GM20431 (cell line): ENCODE measurements around the gene POFUT2.

Source experiments
- in situ Hi-C: fragments of 300-500 bp; cut with MseI, MboI; formaldehyde crosslinking; loops from one replicate; pipeline ENCODE4 v1.15.0; 2020; ENCODE audit warnings: low sequenced_read_pairs; ENCODE audit not compliant: unreplicated experiment

Gene POFUT2

DNA sequence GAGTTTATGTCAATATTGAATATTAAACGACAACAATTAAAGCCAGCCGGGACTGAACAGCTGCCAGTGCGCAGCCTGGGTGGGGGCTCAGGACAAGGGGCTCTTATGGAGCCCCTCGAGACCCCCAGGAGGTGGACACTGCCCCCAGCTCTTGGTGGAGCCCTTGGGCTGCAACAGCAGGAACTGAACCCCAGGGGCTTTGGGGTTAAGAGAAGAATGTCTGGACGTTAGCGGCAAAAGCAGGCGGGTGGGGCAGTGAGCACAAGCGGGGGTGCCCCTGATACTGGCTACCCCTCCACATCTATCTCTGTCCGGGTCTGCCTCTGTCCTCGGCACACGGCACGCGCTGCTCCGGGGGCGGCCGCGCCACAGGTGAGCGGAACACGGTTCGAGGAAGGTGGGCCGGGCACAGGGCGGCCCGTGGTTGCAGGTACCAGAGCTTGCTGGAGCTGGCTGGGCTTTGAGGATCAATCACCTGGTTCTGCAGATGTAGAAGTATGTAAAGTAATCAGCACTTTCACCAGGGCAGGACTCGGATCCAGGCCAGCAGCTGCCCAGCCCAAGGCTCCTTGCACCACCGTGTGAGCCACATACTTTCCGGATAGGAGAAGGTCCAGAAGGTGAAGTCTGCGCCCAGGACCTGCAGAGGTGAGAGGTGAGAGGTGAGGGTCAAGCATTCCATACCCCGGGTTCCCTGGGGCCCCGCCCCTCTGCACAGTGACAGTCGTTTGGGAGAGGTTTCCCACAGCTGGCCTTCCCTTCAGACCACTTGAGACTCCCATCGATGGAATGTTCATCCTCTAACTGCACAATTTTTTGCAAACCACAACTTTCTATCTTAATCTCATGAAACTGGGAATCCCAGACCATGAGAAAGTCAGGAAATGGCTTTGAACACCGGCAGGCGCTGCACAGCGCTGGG, 12.4 kb upstream of the POFUT2 start:
- in situ Hi-C loops = loop anchor here (10.0 kb wide), 1 partner anchor 135 kb away; no protein-coding TSS in a partner anchor

DNA sequence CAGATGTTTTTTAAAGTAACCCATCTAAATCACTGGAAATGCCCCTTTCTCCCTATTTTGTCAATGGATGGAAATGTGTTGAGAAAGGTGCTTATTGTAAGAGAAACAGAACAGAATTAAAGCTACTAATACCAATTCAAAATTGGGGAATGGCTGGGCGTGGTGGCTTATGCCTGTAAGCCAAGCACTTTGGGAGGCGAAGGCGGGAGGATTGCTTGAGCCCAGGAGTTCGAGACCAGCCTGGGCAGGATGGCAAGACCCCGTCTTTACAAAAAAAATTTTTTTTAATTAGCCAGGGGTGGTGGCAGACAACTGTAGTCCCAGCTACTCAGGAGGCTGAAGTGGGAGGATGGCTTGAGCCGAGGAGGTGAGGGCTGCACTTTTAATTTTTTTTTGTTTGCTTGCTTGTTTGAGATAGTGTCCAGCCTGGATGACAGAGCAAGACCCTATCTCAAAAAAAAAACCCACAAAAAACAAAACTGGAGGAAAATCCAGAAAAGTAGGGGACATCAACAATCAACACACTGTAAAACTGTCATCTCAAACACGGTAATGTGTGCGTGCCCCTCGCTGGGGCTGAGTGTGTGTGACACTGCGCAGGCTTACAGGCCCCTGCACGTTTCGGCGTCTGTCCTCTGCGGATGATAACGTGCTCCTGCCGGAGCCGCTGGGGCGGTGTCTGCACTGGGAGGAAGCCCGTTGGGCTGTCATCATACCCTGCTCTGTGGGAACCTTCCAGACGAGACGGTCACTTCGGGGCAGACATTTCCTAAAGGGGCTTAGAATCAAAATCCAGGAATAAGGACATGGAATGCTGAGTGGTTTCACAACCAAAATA, 11.6 kb upstream of the POFUT2 start:
- in situ Hi-C loops = loop anchor here (10.0 kb wide), 1 partner anchor 136 kb away; no protein-coding TSS in a partner anchor

DNA sequence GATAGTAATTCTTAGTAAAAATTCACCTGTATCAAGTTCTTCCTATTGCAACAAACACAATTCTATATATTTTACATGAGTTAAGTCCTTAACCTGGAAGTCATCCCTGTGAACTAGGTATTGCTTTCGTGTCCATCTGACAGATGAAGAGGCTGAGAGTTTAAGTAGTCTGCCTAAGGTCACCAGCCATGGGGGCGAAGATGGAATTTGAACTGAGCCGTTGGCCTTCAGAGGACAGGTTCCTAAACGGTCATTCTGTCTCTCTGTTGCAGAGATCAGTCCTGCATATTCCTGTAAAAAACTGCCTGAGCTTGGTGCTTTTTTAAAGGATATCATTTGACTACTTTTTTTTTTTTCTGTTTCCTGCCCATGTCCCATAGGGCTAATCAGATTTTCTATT, 10.2 kb upstream of the POFUT2 start:
- in situ Hi-C loops = loop anchor here (10.0 kb wide), 1 partner anchor 137 kb away; no protein-coding TSS in a partner anchor

DNA sequence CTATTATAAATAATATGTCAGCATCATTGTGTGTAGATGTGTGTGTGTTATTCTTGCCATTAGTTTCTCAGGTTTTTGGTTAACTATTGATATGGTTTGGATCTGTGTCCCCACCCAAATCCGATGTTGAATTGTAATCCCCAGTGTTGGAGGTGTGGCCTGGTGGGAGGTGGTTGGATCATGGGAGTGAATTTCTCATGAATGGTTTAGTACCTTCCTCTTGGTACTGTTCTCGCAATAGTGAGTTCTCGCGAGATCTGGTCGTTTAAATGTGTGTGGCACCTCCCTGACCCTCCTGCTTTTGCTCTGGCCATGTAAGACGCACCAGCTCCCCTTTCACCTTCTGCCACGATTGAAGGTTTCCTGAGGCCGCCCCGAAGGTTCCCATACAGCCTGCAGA, 9.6 kb upstream of the POFUT2 start:
- in situ Hi-C loops = loop anchor here (10.0 kb wide), 1 partner anchor 137 kb away; no protein-coding TSS in a partner anchor

DNA sequence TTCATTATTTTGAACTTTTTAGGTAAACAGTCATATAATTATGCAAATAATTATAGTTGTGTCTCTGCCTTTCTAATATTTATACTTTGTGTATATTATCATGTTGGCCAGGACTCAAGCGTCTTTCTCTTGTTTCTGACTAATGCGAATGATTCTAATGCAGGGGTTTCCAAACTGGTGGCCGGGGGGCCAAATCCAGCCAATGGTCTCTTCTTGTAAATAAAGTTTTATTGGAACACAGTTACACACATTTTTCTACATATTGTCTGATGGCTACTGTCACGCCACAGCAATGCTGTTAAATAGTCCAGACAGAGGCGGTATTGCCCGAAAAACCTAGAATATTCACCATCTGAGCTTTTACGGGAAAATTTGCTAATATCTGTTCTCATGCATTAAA, 8.9 kb upstream of the POFUT2 start:
- in situ Hi-C loops = loop anchor here (10.0 kb wide), 1 partner anchor 138 kb away; no protein-coding TSS in a partner anchor

DNA sequence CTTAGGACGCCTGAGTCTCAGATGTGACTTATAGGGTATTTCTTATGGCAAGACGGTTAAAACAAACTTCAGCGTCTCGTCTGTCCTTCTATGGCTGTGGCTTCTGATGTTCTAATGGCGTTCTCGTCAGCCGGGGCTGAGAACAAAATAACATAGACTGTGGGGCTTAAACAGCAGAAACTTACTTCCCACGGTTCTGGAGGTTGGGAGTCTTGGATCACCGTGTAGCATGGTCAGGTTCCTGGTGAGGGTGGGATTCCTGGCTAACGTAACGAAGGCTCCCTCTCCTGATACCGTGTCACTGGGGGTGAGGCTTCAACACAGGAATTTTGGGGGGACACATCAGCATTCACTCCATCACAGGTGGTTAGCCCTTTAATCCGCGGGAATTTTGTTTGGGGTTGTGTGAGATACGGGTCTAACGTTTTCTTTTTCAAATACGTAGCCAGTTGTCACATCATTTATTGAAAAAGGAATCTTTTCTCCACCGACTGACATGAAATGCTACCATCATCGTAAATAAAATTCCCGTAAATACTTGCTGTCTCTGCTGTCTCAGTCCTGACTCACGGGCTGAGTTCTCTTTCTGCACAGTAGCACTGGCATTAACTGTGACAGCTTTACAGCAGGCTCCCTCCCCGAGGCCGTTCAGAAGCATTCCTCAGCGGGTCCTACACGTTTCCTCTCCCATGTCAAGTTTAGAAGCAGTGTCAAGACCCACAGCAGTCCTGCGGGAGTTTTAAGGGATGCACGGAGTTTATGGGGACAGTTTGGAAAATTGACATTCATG, 8.1 kb upstream of the POFUT2 start:
- in situ Hi-C loops = loop anchor here (10.0 kb wide), 1 partner anchor 139 kb away; no protein-coding TSS in a partner anchor

DNA sequence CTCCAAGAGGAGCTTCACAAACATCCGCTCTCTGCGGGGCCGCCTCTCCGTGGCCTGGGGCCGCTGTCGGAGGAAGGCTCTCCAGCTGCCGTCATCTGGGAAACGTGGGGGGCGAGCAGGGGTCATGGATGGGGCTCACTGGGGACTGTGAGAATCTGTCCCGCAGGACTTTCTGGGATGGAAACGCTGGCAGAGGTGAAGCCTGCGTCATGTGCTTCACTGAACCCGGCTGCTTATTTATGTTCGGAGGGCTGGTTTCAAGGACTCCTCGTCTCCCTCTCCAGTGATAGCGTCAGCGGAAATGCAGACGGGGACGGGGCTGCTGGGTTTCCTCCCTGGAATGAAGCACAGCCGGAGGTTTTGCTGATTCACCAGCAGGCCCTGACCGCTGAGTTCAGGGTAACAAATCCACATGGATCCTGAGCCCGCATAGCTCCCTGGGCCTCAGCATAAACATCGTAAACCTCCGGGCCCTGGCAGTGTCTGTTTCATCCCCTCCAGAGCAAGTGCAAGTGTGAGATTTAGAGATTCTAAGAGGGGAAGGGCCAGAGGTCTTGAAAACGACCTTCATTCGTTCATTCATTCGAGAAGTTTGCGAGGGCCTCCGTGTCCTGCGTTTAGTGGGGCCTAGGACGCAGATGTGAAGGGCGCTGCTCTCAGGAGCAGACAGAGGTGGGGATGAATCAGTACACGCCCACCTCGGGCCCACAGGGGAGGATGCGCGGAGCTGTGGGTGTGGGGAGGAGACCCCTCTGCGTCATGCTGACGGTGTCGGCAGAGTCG, 7.0 kb upstream of the POFUT2 start:
- in situ Hi-C loops = loop anchor here (10.0 kb wide), 1 partner anchor 140 kb away; no protein-coding TSS in a partner anchor

DNA sequence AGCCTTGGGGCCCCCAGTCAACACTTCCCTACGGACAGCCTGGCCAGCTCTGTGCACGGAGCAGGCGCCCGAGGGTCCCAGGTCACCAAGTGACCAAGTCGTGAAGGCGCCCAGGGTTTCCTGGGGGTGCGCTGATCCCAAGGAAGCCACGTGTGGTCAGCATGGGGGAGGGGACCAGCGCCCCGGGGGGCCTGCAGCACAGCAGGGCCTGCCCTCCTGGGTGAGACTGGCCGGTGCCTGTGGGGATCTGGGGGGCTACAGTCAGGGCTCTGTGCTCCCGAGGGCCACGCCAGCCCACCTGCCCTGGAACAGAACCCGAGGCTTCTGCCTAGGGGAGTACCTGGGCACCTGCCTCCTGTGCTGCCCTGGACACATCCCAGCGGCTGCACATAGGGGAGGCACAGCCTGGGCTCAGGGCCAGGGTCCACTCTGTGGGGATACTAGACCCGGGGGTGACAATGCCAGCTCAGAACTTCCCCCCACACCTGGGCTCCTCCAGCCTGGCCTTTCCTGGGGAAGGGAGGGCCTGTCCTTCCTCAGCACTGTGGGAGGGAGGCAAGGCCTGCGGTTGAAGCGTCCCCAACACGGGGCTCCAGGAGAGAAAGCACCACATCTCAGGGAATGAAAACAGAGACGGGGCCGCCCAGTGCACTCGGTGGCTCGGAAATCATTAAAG, 6.2 kb upstream of the POFUT2 start:
- in situ Hi-C loops = loop anchor here (10.0 kb wide), 1 partner anchor 141 kb away; no protein-coding TSS in a partner anchor

DNA sequence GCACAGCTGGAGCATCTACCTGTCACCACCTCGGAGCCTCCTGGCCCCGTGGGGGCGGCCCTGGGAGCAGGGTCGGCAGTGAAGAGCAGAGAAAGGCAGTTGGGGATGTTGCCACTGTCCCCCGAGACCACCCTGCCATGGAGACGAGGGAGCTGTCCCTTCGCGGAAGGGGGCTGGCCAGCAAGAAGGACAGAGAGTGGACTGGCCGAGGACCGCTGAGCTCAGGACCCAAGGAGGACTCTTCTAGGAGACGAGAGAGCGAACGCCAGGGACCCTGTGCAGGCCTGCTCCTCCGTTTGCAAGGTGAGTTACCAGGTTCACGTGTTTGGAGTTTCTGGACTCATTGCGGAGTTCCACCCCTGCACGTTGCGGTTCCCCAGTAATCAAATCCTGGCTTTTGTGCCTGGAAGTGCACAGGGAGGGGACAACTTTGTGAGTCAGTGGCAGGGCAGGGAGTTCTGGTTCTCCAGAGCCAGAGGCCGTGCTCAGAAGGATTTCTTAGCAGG, 5.6 kb upstream of the POFUT2 start:
- in situ Hi-C loops = loop anchor here (10.0 kb wide), 1 partner anchor 142 kb away; no protein-coding TSS in a partner anchor

DNA sequence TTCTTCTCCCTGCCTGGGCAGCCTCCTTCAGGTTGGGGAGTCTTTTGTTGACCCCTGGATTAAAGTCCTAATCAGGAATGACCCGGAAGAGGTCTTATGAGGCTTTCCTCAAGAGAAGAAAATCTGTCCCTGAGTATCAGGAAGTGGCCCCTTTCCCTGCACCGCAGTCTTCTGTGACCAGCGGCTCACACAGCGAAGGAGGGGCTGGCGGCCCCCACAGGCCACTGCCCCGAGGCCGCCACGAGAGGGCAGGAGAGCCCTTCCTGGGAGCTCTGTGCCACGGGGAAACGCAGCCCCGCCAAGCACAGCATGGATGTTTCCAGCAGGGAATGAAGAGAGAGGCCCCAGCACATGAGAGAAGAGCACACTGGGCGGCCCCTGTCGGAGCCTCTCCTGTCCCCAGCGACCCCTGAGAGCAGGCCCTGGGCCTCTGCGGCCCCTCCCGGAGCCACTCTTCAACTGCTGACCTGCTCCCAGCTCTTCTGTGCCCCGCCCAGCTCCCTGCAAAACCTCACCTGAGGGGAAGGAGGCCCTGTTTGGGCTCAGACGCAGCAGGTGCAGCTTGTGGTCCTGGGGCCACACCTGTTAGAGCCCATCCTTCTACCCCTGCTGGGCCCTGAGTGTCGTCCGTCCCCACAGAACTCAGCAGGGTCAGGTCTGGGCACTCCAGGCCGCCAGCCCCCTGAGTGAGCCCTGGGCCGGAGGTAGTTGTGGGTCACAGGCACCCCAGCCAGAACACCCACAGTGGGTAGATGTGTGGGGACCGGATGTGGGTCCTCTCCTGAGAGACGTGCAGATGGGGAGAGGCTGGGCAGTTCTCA, 4.9 kb upstream of the POFUT2 start:
- in situ Hi-C loops = loop anchor here (10.0 kb wide), 1 partner anchor 142 kb away; no protein-coding TSS in a partner anchor

DNA sequence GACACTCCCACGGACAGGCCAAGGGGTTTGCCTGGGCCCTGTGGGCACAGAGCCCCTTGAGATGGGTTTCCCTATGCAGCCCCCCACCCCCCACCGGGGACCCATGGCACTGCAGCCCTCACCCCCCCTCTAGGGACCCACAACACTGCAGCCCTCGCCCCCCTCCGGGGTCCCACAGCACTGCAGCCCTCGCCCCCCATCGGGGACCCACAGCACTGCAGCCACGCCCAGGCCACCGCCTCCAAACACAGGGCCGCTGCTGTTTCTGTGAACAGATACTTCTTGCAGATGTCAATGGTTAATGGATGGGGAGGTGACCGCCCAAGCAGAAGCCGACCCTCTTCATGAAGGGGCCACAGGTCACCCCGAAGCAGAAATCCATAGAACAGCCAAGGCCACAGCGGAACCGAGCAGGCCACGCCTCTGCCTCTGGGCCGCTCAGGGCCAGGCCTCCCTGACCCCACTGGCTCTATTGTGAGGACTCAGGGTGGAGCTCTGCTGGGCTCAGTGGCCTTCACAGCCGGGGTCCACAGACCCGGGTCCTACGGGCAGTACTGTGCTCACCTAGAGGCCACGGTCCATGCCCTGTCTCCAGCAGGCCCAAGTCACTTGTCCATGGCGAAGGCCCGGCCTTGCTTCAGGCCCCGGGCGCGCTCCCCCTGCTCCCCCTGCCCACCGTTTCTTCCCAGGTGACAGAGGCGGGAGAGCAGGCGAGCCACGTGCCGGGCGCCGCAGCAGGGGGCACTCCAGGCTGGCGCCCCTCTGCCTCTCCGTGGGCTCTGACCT, 4.1 kb upstream of the POFUT2 start:
- in situ Hi-C loops = loop anchor here (10.0 kb wide), 1 partner anchor 143 kb away; no protein-coding TSS in a partner anchor

DNA sequence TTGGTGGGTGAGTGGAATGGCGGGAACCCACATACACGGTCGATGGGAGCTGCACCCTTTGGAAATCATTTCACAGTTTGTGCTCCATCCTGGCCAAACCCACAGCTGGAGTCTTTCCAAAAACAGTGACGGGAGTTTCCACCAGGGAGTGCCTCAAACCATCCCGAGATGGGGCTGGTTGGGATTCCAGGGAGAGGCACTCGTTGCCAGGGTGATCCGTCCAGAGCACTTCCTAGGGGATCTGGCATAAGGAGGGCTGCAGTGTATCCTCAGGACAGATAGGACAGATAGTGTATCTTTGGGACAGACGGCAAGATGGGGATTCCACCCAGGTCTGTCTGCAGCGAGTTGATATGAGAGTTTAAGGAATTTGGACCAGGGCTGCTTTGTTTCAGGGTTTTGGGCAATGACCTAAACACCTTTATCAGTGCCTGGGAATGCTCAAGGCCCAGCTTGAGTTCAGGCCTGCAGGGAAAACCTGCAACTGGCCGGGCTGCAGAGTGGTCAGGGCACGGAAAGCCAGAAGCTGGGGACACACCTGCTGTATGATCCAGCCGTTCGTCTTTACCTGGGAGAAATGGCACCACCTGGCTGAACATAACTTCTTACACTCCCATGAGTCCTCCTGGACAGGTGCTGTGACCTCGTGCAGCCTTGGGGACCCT, 3.4 kb upstream of the POFUT2 start:
- in situ Hi-C loops = loop anchor here (10.0 kb wide), 1 partner anchor 144 kb away; no protein-coding TSS in a partner anchor

DNA sequence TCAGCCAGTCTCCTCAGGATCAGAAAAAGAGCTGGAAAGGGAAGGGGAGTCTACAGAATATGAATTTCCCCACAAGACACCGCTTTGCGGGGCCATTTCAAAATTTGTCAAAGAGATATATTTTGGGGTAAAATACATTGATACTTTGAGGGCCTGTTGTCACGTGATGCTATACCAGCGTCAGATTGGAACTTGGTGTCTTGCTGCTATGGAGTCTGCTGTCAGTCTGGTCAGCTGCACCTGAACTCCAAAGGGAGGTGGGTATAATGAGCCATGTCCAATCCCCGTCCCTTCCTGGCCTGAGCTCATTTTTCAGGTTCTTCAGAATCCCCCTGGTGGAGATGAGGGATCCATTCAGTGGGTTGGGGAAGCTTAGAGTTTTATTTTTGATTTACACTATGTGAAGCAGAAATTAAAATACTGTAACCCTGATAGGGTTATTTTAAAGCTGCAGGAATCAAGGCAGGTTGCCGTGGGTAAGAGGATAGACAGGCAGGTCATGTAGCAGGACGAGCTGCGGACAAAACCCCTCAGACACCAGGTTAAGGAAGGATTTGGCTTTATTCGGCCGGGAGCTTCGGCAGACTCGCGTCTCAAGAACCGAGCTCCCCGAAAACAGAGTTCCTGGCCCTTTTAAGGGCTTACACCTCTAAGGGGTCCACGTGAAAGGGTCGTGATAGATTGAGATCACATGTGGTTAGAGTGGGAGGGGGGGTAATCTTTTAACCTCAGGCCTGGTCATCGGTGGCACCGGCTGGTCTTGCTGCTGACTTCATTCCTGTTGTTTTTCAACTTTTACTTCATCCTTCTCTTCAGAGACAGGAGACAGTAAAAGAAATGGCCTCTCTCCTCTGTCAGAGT, 2.2 kb upstream of the POFUT2 start:
- in situ Hi-C loops = loop anchor here (10.0 kb wide), 1 partner anchor 145 kb away; no protein-coding TSS in a partner anchor

DNA sequence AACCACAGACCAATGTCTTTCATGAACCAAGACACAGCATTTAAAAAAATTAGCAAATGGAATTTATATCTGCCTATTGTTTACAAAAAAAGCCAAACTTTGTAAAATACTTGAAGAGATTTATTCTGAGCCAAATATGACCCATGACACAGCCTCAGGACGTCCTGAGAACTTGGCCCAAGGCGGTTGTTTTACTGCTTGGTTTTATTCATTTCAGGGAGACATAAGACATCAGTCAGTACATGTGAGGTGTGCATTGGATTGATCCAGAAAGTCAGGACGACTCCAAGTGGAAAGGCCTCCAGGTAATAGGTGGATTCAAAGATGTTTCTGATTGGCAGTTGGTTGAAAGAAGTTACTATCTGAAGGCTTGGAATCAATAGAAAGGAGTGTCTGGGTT, 1.4 kb upstream of the POFUT2 start:
- in situ Hi-C loops = no loop called here

DNA sequence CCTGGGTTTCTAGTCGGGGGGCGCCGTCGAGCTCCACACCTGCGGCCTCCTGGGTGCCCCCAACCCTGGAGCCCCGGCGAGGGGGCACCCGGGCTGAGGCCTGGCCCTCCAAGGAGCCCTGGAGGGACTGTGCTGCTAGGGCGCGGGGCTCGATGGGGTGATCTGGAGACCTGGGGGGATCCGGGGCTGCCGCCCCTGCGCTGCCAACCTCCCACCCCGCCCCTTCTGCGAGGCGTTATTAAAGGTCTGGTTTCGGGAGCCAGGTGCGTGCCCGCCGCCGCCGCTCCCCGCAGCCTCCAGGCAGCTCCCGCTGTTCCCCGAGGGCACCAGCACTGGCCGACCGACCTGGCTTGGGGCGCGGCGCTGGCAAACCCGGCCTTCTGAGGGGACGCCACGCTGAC, 746 bp upstream of the POFUT2 start:
- in situ Hi-C loops = no loop called here
